Measurements from ENCODE around the gene PKDCC.
"Not testable (repeated sequence)": the region's sequence is repeated elsewhere in the genome, so short reads cannot be mapped to it uniquely, and the experiment has no call there.

PKDCC gene

GRCh38 chr2:42029639-42030199 is 18.1 kb upstream of the PKDCC start:
- no peak for DNase-seq (ENCODE audit: low read depth)
- no peak overlapping the region for H3K4me3 ChIP-seq (ENCODE audit: low read depth, low read length)

GRCh38 chr2:42030200-42030759 is 17.5 kb upstream of the PKDCC start:
- DNase-seq (ENCODE audit: low read depth): no peak
- H3K4me3 ChIP-seq (ENCODE audit: low read depth, low read length): no peak overlapping the region

GRCh38 chr2:42030829-42031228 is 17.0 kb upstream of the PKDCC start:
- H3K4me3 ChIP-seq (ENCODE audit: low read depth, low read length): no peak overlapping the region
- no peak for DNase-seq (ENCODE audit: low read depth)

GRCh38 chr2:42031281-42032223 is 16.3 kb upstream of the PKDCC start:
- no peak for DNase-seq (ENCODE audit: low read depth)
- H3K4me3 ChIP-seq (ENCODE audit: low read depth, low read length): no peak overlapping the region

GRCh38 chr2:42032224-42032620 is 15.6 kb upstream of the PKDCC start:
- no peak for DNase-seq (ENCODE audit: low read depth)

GRCh38 chr2:42032745-42033144 is 15.1 kb upstream of the PKDCC start:
- no peak for DNase-seq (ENCODE audit: low read depth)
- H3K4me3 ChIP-seq (ENCODE audit: low read depth, low read length): no peak overlapping the region

More at GRCh38 chr2:42032224-42032620, 15.6 kb upstream of the PKDCC start:
- no peak overlapping the region for H3K4me3 ChIP-seq (ENCODE audit: low read depth, low read length)

- DNase-seq (ENCODE audit: low read depth); H3K4me3 ChIP-seq (ENCODE audit: low read depth, low read length): not testable (repeated sequence)
Measured at GRCh38 chr2:42034096-42034495, 13.7 kb upstream of the PKDCC start.

GRCh38 chr2:42035241-42035640 is 12.6 kb upstream of the PKDCC start:
- no peak for DNase-seq (ENCODE audit: low read depth)
- H3K4me3 ChIP-seq (ENCODE audit: low read depth, low read length): no peak overlapping the region

- H3K4me3 ChIP-seq (ENCODE audit: low read depth, low read length): no peak overlapping the region
- DNase-seq (ENCODE audit: low read depth): no peak
Measured at GRCh38 chr2:42036413-42036812, 11.4 kb upstream of the PKDCC start.

- H3K4me3 ChIP-seq (ENCODE audit: low read depth, low read length): no peak overlapping the region
- DNase-seq (ENCODE audit: low read depth): no peak
Measured at GRCh38 chr2:42036940-42037339, 10.9 kb upstream of the PKDCC start.

GRCh38 chr2:42040643-42041278 is 7.1 kb upstream of the PKDCC start:
- H3K4me3 ChIP-seq (ENCODE audit: low read depth, low read length): no peak overlapping the region
- DNase-seq (ENCODE audit: low read depth): no peak

GRCh38 chr2:42041377-42042127 is 6.3 kb upstream of the PKDCC start:
- H3K4me3 ChIP-seq (ENCODE audit: low read depth, low read length): no peak overlapping the region
- DNase-seq (ENCODE audit: low read depth): no peak

- no peak for DNase-seq (ENCODE audit: low read depth)
- H3K4me3 ChIP-seq (ENCODE audit: low read depth, low read length): no peak overlapping the region
Measured at GRCh38 chr2:42042631-42043355, 5.0 kb upstream of the PKDCC start.

- DNase-seq (ENCODE audit: low read depth): no peak
- H3K4me3 ChIP-seq (ENCODE audit: low read depth, low read length): no peak overlapping the region
Measured at GRCh38 chr2:42043789-42044394, 3.9 kb upstream of the PKDCC start.

GRCh38 chr2:42044939-42045338 is 2.9 kb upstream of the PKDCC start:
- no peak overlapping the region for H3K4me3 ChIP-seq (ENCODE audit: low read depth, low read length)
- DNase-seq (ENCODE audit: low read depth): no peak

- no peak for DNase-seq (ENCODE audit: low read depth)
- no peak overlapping the region for H3K4me3 ChIP-seq (ENCODE audit: low read depth, low read length)
Measured at GRCh38 chr2:42045352-42045751, 2.5 kb upstream of the PKDCC start.

- no peak for DNase-seq (ENCODE audit: low read depth)
- no peak overlapping the region for H3K4me3 ChIP-seq (ENCODE audit: low read depth, low read length)
Measured at GRCh38 chr2:42045848-42046748, 1.7 kb upstream of the PKDCC start.

All from skeletal muscle cell (primary cell).